ENCODE results near the gene BPIFB6.

DNA sequence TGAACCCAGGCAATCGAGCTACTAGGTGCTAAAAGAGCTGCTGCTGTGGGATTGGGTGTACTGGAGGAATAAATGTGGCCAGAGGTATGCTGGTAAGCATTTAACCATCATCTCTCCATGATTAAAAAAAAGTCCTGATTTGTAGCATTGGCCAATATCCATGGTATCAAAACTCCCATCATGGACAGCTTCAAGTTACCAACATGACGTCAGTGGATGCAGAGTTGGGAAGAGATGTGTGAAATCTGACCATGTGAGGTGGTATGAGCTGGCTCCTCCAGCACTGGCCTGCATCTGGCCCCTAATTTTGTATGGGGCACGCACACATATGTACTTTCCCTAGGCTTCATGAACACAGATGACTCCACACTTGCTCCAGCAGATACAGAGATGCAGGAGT lies 59.7 kb downstream of the BPIFB6 start:
- TF ChIP-seq EP300 (IDR thresholded peaks at IDR 0.05; ENCODE audit: low read depth): no peak
- TF ChIP-seq, protein P1, sequence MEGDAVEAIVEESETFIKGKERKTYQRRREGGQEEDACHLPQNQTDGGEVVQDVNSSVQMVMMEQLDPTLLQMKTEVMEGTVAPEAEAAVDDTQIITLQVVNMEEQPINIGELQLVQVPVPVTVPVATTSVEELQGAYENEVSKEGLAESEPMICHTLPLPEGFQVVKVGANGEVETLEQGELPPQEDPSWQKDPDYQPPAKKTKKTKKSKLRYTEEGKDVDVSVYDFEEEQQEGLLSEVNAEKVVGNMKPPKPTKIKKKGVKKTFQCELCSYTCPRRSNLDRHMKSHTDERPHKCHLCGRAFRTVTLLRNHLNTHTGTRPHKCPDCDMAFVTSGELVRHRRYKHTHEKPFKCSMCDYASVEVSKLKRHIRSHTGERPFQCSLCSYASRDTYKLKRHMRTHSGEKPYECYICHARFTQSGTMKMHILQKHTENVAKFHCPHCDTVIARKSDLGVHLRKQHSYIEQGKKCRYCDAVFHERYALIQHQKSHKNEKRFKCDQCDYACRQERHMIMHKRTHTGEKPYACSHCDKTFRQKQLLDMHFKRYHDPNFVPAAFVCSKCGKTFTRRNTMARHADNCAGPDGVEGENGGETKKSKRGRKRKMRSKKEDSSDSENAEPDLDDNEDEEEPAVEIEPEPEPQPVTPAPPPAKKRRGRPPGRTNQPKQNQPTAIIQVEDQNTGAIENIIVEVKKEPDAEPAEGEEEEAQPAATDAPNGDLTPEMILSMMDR (IDR thresholded peaks at IDR 0.05): no peak

All from transverse colon (tissue), 3 donors.